NCI-H774 (cell line): ENCODE measurements around the gene PPA2.
A peak's percentile ranks its signal among the peaks of the same experiment; 100 is the strongest.
"Not testable (repeated sequence)": the region's sequence is repeated elsewhere in the genome, so short reads cannot be mapped to it uniquely, and the experiment has no call there.

Source experiments
- DNase-seq: peaks from one replicate; lab custom pipeline; 2025; lab: John Stamatoyannopoulos, UW

The PPA2 gene

DNA sequence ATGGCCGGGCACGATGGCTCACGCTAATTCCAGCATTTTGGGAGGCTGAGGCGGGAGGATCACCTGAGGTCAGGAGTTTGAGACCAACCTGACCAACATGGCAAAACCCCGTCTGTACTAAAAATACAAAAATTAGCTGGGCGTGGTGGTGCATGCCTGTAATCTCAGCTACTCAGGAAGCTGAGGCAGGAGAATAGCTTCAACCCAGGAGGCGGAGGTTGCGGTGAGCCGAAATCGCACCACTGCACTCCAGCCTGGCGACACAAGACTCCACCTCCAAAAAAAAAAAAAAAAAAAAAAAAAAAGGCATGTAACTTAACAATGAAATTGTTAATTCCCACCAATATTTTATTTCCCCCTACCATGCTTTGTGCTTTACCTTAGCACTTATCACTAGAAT lies 15.3 kb downstream of the PPA2 start:
- DNase-seq: not testable (repeated sequence)

DNA sequence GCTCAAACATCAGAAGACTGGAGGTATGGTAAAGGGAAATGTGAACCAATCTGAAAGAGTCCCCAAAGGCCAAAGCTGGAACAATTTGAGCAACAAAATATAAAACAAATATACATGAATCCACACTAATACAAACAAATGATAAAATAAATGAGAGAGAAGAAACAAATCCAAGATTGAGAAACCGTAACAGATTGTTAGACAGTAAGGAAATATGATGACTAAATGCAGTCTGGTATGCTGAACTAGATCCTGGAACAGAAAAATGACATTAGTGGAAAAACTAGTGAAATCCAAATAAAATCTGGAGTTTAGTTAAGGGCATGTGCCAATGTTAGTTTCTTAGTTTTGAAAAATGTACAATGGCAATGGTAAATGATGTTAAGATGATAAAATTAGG lies 15.9 kb downstream of the PPA2 start:
- DNase-seq: no peak

- DNase-seq: no peak
Measured at GRCh38 chr4:105455998-105456397, 17.9 kb downstream of the PPA2 start.

- no peak for DNase-seq
Measured at GRCh38 chr4:105455182-105455581, 18.7 kb downstream of the PPA2 start.

- no peak for DNase-seq
Measured at GRCh38 chr4:105453550-105454205, 20.2 kb downstream of the PPA2 start.

- peak; percentile 65 for DNase-seq
Measured at GRCh38 chr4:105451346-105451745, 22.5 kb downstream of the PPA2 start.

DNA sequence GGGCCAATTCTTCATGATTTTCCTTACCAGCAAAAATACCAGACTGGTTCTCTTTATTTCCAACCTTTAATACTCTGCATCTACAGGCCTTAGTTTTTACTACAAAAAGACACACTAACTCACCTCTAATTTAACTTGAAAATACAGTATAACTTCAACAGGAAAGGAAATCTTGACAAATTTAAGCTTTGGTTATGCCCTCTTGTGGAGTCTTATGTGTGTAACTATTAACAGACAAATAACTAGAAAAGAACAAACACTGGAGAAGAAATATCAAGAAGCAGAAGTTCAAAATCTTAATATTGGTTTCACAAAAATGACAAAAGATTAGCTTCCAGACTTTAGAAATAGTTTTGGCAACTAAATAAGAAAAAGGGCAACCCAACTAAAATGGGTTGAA lies 33.0 kb downstream of the PPA2 start:
- DNase-seq: no peak

DNA sequence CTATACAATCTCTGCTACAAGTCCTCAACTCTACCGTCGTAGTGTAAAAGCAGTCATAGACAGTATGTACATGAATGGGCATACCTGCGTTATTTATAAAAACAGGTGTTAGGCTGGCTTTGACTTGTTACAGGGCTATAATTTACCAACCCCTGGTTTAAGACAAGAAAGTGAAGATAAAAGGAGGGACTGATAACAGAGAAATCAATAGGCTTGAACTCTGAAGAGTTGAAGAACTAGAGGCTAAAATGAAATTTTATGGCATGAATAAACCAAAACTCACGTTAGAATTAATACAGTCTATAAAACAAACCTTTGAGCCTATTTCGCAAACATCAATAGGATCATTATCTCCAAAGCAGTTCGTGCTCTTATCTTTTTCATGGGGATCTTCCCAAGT lies 36.2 kb downstream of the PPA2 start:
- DNase-seq: no peak

GRCh38 chr4:105436414-105436813 lies 37.4 kb downstream of the PPA2 start:
- DNase-seq: no peak

DNA sequence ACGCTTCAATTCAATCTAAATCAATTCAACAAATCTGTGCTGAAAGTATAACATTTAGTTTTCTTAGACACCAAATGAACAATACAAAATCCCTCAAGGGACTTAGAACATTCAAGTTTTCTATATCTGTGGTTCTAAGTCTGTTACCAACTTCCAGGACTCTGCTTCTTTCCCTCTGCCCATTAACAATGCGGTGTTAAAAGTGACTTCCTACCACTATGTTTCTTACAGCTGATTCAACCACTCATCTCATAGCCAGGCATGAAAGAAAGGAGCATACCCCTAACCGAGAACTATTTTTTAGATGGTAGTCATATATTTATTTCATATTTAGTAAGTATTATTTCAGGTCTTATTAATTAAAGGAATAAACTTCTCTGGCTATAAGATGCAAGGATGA lies 38.9 kb downstream of the PPA2 start:
- DNase-seq: no peak

DNA sequence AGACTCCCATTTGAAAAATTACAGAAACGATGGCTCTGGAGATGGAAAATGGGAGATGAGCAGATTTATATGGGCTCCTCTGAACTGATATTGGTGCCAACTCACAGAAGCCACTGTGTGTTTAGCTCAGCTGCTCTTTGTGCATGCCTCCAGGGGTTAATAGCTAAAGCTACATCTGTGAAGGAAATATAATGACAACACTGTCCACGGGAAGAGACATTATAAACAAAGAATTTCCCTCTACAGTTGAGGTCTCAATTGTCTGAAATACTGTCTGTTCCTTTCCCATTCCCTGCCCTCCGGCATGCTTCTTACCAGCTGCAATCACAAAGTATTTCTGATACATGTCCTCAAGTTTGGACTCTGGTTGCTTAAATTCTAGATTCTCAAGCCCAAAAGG lies 40.4 kb downstream of the PPA2 start:
- DNase-seq: no peak

DNA sequence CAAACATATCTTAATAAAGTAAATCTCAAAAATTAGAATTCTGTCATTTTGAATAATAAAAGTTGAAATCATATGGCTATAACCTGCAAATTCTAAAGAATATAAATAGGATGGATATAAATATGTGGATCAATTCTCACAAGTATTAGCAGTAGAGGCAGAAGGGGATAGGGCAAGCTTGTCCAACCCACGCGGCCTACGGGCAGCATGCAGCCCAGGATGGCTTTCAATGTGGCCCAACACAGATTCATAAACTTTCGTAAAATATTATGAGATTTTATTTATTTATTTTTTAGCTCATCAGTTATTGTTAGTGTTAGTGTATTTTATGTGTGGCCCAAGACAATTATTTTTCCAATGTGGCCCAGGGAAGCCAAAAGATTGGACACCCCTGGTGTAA lies 41.4 kb downstream of the PPA2 start:
- no peak for DNase-seq

DNA sequence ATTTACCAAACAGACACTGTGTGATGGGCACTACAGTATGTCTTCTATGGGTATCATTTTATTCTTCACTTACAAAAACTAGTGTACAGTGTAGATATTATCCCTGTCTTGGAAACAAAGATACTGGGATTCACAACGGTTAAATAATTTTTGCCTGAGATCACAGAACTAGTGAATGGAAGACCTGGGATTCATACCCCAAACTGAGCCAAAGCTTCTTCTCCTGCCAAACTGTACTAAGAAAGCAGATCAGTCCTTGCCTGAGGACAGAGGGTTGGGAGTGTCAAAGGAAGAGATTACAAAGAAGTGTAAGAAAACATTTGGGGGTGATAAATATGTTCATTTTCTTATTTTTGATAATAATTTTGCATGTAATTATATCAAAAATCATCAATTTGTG lies 43.1 kb downstream of the PPA2 start:
- no peak for DNase-seq

DNA sequence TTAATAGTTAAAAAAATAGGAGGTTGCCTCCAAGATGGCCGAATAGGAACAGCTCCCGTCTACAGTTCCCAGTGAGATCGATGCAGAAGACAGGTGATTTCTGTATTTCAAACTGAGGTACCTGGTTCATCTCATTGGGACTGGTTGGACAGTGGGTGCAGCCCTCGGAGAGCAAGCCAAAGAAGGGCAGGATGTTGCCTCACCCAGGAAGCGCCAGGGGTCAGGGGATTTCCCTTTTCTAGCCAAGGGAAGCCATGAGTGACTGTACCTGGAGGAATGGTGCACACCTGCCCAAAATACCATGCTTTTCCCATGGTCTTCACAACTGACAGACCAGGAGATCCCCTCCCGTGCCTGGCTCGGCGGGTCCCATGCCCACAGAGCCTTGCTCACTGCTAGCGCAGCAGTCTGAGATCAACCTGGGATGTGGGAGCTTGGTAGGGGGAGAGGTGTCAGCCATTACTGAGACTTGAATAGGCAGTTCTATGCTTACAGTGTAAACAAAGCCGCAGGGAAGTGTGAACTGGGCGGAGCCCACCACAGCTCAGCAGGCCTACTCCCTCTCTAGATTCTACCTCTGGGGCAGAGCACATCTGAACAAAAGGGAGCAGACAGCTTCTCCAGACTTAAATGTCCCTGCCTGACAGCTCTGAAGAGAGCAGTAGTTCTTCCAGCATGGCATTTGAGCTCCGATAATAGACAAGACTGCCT lies 47.5 kb downstream of the PPA2 start:
- DNase-seq: no peak

- no peak for DNase-seq
Measured at GRCh38 chr4:105422207-105422920, 51.5 kb downstream of the PPA2 start.

DNA sequence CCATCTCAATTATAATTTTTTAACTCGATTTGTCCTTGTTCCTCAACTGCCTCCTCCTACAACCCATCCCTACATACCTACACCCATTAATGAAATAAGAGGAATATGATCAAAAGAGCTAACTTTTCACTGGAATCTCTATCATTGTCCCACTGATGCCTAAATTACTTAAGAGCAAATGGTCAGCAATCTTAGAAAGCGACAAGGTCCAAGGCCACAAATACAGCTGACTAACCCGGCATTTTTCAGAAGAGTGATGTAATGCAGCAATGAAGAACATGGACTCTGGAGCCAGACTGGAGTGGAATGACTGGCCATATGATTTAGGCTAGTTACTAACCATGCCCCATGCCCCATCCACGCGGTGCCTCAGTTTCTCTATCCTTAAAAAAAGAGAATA lies 56.2 kb downstream of the PPA2 start:
- no peak for DNase-seq

DNA sequence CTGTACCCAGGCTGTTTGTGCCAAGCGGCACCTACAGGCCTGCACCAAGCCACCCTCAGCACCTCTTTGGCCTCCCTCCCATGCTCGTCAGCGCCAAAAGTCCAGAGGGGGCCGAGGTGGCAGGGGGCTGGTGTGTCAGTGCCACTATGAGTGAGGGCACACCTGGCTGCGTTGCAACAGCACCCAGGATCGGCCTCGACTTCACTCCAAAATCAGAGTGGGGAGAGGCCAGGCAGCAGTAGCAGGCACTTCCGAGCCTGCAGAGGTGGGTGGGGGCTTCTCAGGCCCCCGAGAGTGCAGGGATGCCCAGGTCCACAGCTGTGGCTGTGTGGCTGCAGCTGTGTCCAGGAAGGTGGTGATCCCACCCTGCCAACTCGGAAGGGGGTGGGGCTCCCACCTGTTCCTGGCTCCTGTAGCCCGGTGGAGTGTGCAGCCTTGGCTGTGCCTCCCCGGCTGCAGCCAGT lies 58.5 kb downstream of the PPA2 start:
- DNase-seq: no peak

DNA sequence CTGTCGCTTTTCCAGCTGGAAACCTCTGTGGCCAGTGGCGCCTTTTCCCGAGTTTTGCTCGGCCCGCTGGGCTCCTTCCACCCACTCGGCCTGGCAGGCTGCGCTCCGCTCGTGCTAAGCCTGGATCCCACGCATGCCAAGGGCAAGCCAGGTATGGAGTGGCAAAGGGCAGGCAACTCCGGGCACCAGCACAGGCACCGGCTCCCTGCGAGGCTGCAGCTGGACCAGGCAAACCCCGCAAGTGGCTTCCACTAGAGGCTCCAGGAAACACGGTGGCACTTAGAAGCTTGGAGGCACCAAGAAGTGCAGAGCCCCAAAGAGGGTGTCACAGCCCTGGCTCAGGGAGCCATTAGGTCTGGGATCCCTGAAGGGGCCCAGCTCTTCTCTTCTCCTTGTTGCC lies 59.5 kb downstream of the PPA2 start:
- no peak for DNase-seq

GRCh38 chr4:105409135-105409534 lies 64.7 kb downstream of the PPA2 start:
- not testable (repeated sequence) for DNase-seq

DNA sequence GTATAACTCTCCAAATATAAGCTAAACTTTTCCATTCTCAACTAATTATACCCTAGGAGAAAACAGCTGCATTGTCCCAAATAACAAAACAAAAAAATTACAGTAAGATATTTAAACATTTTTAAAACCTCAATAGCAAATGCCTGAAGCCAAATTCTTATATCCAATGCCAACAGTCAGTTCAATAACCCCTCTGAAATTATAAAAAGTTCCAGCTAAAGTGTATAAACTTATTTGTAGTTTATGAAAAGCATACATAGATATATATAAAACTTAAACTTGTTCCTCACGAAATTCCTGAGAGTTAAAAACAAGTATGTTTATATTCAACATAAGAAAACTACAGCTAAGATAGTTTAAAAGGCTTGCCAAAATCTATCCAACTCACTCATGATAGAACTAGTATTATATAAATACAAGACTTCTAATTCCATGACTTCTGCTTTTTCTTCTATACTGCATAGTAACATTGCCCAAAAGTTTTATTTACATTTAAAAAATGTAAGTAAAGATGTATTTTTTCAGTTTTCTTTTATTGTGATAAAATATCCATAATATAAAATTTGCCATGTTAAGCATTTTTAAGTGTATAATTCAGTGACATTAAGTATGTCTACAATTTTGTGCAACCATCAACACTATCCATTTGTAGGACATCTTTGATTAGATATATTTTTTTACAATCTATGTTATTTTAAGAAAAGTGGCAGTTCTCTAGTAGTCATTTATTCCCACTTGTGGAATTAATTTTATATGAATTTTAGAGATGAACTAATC lies 72.8 kb downstream of the PPA2 start:
- no peak for DNase-seq

DNA sequence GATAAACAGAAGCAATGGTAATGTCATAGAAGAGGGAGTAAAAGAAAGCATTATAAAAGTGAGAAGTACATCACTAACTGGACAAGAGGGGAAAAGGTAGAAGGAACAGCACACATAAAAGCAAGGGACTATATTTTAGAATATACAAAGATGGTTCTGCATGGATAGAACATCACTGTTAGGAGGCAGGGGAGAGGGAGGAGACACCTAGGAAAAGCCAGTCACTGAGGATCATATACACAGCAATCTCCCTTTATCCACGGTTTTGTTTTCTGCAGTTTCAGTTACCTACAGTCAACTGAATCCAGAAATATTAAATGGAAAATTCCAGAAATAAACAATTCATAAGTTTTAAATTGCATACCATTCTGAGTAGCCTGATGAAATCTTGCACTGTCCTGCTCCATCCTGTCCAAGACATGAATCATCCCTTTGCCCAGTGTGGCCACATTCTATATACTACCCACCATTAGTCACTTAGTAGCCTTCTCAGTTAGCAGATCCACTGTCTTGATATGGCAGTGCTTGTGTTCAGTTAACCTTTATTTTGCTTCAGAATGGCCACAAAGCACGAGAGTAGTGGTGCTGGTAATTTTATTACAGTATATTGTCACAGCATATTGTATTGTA lies 74.2 kb downstream of the PPA2 start:
- no peak for DNase-seq

- DNase-seq: no peak
Measured at GRCh38 chr4:105392858-105393257, 81.0 kb downstream of the PPA2 start.
